K562 (cell line): ENCODE measurements around the gene DCAF8. TPM values are rescaled to one million over a fixed set of nuclear protein-coding genes. Genes with fewer than 3 reads are reported as not detected.

Source experiments
- ATAC-seq: fragments of 200-7000 bp; cut with Tn5 transposase; 3 replicates; pipeline ENCODE4 v1.9.1; 2020; ENCODE audit warnings: moderate library complexity
- BruUV-seq: library from RNA; stranded (reverse); fragments of 400-500 nt; replicated peaks from 2 replicates; lab custom pipeline; 2021; lab: Mats Ljungman, UMichigan
- CTCF ChIA-PET: fragments of 300-600 bp; formaldehyde crosslinking; extraction: SDS; loops from one replicate; lab custom pipeline; 2021; ENCODE audit warnings: low intra/inter-chr PET ratio; lab: Yijun Ruan, JAX
- POLR2A ChIA-PET: fragments of 300-600, 350-650 bp; sonication (Branson Sonifier 250); formaldehyde crosslinking; extraction: SDS; loops from one replicate; lab custom pipeline; 2021; ENCODE audit warnings: antibody characterized with exemption, inconsistent platforms; lab: Yijun Ruan, JAX
- DNase-seq, 4 experiments: peaks; one replicate each; pipeline versions ENCODE4 v3.0.0 to v3.0.0-alpha.2; 2011 to 2018; ENCODE audit warnings: low spot score in 3 of 4, mixed read lengths in 3 of 4; ENCODE audit errors: extremely low read depth in 1 of 4
- FAIRE-seq: peaks from 2 replicates; lab custom pipeline; 2011; peaks lifted over from hg19 to GRCh38; lab: Jason Lieb, UNC
- H2AFZ ChIP-seq: 2 replicates; pipeline ENCODE4 v1.6.0; 2011; ENCODE audit warnings: low read depth, low read length, control low read depth, inconsistent platforms
- H3K27ac ChIP-seq: fragments of 200-600 bp; 3 replicates; pipeline ENCODE4 v1.8.0; 2011; ENCODE audit warnings: low read depth, mild to moderate bottlenecking, control low read depth, inconsistent platforms, low read length, moderate library complexity, mixed read lengths; ENCODE audit errors: extremely low read depth
- H3K27me3 ChIP-seq, 2 experiments: fragments of 300-600 bp in 1 of 2; 2 replicates in 1 of 2; 3 replicates in 1 of 2; pipeline versions ENCODE4 v1.6.0 to v1.8.0; 2011; ENCODE audit warnings: inconsistent platforms in 2 of 2, low read length in 2 of 2, mild to moderate bottlenecking in 1 of 2, mixed read lengths in 1 of 2, moderate library complexity in 1 of 2; ENCODE audit not compliant: control insufficient read depth in 2 of 2, insufficient read depth in 2 of 2
- H3K36me3 ChIP-seq: fragments of 300-600 bp; 3 replicates; pipeline ENCODE4 v1.8.0; 2011; ENCODE audit warnings: mild to moderate bottlenecking, low read length, inconsistent platforms; ENCODE audit not compliant: control insufficient read depth, insufficient read depth
- H3K4me1 ChIP-seq, 2 experiments: fragments of 200-600 bp in 1 of 2; replicated peaks in 1 of 2; 2 replicates in 1 of 2; 3 replicates in 1 of 2; pipeline versions ENCODE4 v1.5.1 to v1.8.0; 2011; ENCODE audit warnings: inconsistent platforms in 2 of 2, low read length in 2 of 2, mild to moderate bottlenecking in 1 of 2, mixed read lengths in 1 of 2, moderate library complexity in 1 of 2; ENCODE audit not compliant: control insufficient read depth in 2 of 2, insufficient read depth in 2 of 2
- H3K4me2 ChIP-seq: 2 replicates; pipeline ENCODE4 v1.6.1; 2011; ENCODE audit warnings: low read length, control low read depth, inconsistent platforms, mixed read lengths; ENCODE audit not compliant: insufficient read depth
- H3K4me3 ChIP-seq: fragments of 200-600 bp; sonication (generic), shearing (Covaris generic); 2 replicates; pipeline ENCODE4 v1.5.1; 2016; ENCODE audit warnings: control low read depth, inconsistent platforms
- H3K79me2 ChIP-seq: fragments of 200-600 bp; 3 replicates; pipeline ENCODE4 v1.8.0; 2011; ENCODE audit warnings: low read length, inconsistent platforms; ENCODE audit not compliant: control insufficient read depth, insufficient read depth
- H3K9ac ChIP-seq, 2 experiments: 2 replicates each; pipeline versions ENCODE4 v1.6.0 to v1.6.1; 2011; ENCODE audit warnings: low read depth in 2 of 2, low read length in 2 of 2, control low read depth in 1 of 2, inconsistent platforms in 1 of 2, mild to moderate bottlenecking in 1 of 2, mixed read lengths in 1 of 2; ENCODE audit not compliant: insufficient read depth in 1 of 2
- H3K9me1 ChIP-seq: one replicate; pipeline ENCODE4 v1.6.0; 2011; ENCODE audit warnings: inconsistent platforms, mild to moderate bottlenecking, low read length, moderate library complexity; ENCODE audit not compliant: control insufficient read depth, insufficient read depth
- H3K9me3 ChIP-seq: replicated peaks from 2 replicates; pipeline ENCODE4 v1.5.1; 2011; ENCODE audit warnings: low read depth, low read length, inconsistent platforms; ENCODE audit not compliant: control insufficient read depth, insufficient read depth
- H4K20me1 ChIP-seq: replicated peaks from 2 replicates; pipeline ENCODE4 v1.6.1; 2011; ENCODE audit warnings: low read length, inconsistent platforms, mixed read lengths; ENCODE audit not compliant: control insufficient read depth, insufficient read depth
- CEBPB ChIP-seq: fragments of 450-650 bp; IDR thresholded peaks from 2 replicates; pipeline ENCODE4 v1.6.1; 2016; ENCODE audit warnings: missing genetic modification characterization, missing compliant biosample characterization
- CHAMP1 ChIP-seq: fragments of 450-650 bp; IDR thresholded peaks from 2 replicates; pipeline ENCODE4 v1.6.1; 2016; ENCODE audit warnings: mild to moderate bottlenecking
- E2F3 ChIP-seq: fragments of 250-450 bp; sonication (Bioruptor Pico); IDR thresholded peaks from 2 replicates; pipeline ENCODE4 v1.4.0; 2020; ENCODE audit warnings: mild to moderate bottlenecking
- FOXM1 ChIP-seq, 2 experiments: fragments of 450-650 bp in 1 of 2; sonication (generic) in 1 of 2; formaldehyde crosslinking in 1 of 2; IDR thresholded peaks; 2 replicates each; pipeline versions ENCODE4 v1.6.1 to v1.9.0; 2017 to 2022; ENCODE audit warnings: low read depth in 2 of 2, mild to moderate bottlenecking in 2 of 2, missing genetic modification reagents in 1 of 2, moderate library complexity in 1 of 2
- GATA2 ChIP-seq: sonication (generic); formaldehyde crosslinking; IDR thresholded peaks from 2 replicates; pipeline ENCODE4 v1.4.0; 2020; ENCODE audit warnings: mild to moderate bottlenecking, missing genetic modification reagents
- MCM7 ChIP-seq, 2 experiments: fragments of 450-650 bp; IDR thresholded peaks; 2 replicates each; pipeline ENCODE4 v1.6.1; 2016 to 2018
- MLLT1 ChIP-seq, 2 experiments: fragments of 450-650 bp; IDR thresholded peaks; 2 replicates each; pipeline ENCODE4 v1.6.1; 2016
- POLR2AphosphoS2 ChIP-seq: IDR thresholded peaks from 2 replicates; pipeline ENCODE4 v1.6.1; 2012; ENCODE audit warnings: low read length, improper control_type of control experiment
- POLR3G ChIP-seq: IDR thresholded peaks from 2 replicates; pipeline ENCODE4 v1.6.1; 2011; ENCODE audit not compliant: insufficient read length, insufficient replicate concordance; ENCODE audit errors: extremely low read depth
- RBBP5 ChIP-seq: fragments of 200-600 bp; sonication (generic); IDR thresholded peaks from 2 replicates; pipeline ENCODE4 v1.6.1; 2012; ENCODE audit warnings: borderline replicate concordance, mild to moderate bottlenecking, low read length, control low read depth, inconsistent platforms; ENCODE audit not compliant: insufficient read depth, poor library complexity, severe bottlenecking
- RBM22 ChIP-seq: fragments of 200-400 bp; formaldehyde crosslinking; IDR thresholded peaks from 2 replicates; pipeline ENCODE4 v1.6.1; 2018; ENCODE audit warnings: low read length, low read depth; ENCODE audit not compliant: poor library complexity, severe bottlenecking
- RFX1 ChIP-seq: fragments of 450-650 bp; IDR thresholded peaks from 2 replicates; pipeline ENCODE4 v1.6.1; 2016; ENCODE audit warnings: mild to moderate bottlenecking, moderate library complexity
- ZBTB17 ChIP-seq: fragments of 450-650 bp; formaldehyde crosslinking; IDR thresholded peaks from 2 replicates; pipeline ENCODE4 v1.4.0; 2020; ENCODE audit warnings: mild to moderate bottlenecking
- ZC3H4 ChIP-seq: sonication (generic); formaldehyde crosslinking; IDR thresholded peaks from 2 replicates; pipeline ENCODE4 v1.9.0; 2021; ENCODE audit warnings: missing genetic modification reagents, borderline replicate concordance
- ZNF586 ChIP-seq: fragments of 450-650 bp; formaldehyde crosslinking; conservative IDR thresholded peaks from 2 replicates; pipeline ENCODE4 v1.4.0; 2020; ENCODE audit warnings: mild to moderate bottlenecking, moderate library complexity
- WGBS: fragments of 100-300 bp; shearing (Covaris generic); methylation state at CpG from one replicate; pipeline ENCODE4 v1.1.6; 2016; ENCODE audit warnings: low coverage, mixed read lengths; ENCODE audit not compliant: insufficient coverage; ENCODE audit errors: missing lambda C conversion rate; 5-methylcytosine and 5-hydroxymethylcytosine counted together
- in situ Hi-C: fragments of 300-500 bp; cut with MboI; formaldehyde crosslinking; loops from 4 replicates; pipeline ENCODE4 v1.15.0; 2018; ENCODE audit warnings: inconsistent platforms, mixed read lengths
- intact Hi-C: fragments of 100-400 bp; cut with micrococcal nuclease; formaldehyde crosslinking; loops from 2 replicates; pipeline ENCODE4 v1.14.2; 2022
- polyA plus RNA-seq, 8 experiments: library from polyadenylated mRNA; depleted of rRNA in 4 of 8; stranded (reverse) in 5 of 8; unstranded in 3 of 8; fragments of >200 nt; fragmentation: Nextera tagmentation in 2 of 8; fragmentation: Illumina TruSeq in 1 of 8; extraction: Ambion mirVana in 2 of 8; extraction: Trizol in 1 of 8; gene quantifications; 2 replicates each; pipeline versions ENCODE4 v1.2.1 to v1.2.3, GENCODE V29; 2011 to 2014; ENCODE audit warnings: inconsistent platforms in 1 of 8, missing spikeins in 1 of 8
- total RNA-seq, 7 experiments: library from RNA; depleted of rRNA in 6 of 7; stranded (reverse); fragments of >200 nt in 6 of 7; fragmentation: Illumina TruSeq in 2 of 7; extraction: Trizol in 2 of 7; gene quantifications; 2 replicates each; pipeline versions ENCODE4 v1.2.1 to v1.2.3, GENCODE V29; 2011 to 2021; ENCODE audit warnings: low replicate concordance in 1 of 7
- TF ChIP-seq, protein P1 (sequence below), 2 experiments: IDR thresholded peaks; 2 replicates each; pipeline ENCODE4 v1.6.1; 2012; ENCODE audit warnings: improper control_type of control experiment in 2 of 2, low read depth in 2 of 2, low read length in 2 of 2, borderline replicate concordance in 1 of 2

Gene DCAF8
- total and polyA plus RNA-seq, 9 of the 15 experiments (the other 6 are each of a cell fraction or from before 2014, with no cell fraction given) = 11.6 to 149 (median 81.3) TPM

DNA sequence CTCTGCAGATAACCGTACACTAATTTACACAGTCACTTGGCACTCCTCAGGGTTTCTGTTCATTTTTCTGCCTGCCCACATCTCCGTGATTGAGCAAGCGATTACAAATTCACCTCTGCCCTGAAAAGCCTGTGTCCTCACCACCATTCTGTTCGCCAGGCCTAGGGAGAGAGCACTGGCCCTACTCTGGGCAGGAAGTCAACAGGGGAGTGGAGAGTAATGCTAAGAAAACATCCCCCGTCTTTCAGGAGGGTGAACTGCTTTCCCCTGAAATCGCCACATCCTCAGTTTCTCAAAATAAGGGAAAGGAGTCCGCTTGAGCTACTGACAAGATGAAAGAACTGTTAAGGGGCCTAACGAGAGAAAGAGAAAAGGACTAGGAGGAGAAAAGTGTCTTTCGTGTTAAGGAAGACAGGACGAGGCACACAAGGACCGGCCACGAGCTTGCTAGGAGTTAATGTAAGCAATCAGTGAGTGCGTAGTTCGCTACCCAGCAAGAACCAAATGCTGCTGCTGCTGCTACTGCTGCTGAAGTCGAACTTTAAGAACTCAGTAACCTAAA, 22.0 kb upstream of the DCAF8 start:
- DNase-seq (peak in 3 of 4 experiments; percentile 26 to 37 (median 26)), FAIRE-seq (peak; percentile 79), ATAC-seq (peak; percentile 53)
- intact Hi-C loops (no loop called here), in situ Hi-C loops (no loop called here)
- H3K4me2 ChIP-seq = peak overlapping the region; percentile 97
- H3K27me3 ChIP-seq = no peaks in the 10 kb centered on the region
- peak overlapping the region; percentile 74 for H3K4me3 ChIP-seq
- ChIA-PET POLR2A (interaction anchor here (0.7 to 2.4 kb wide), 16 partner anchors 8 to 109 kb away, joined by 3 to 19 read pairs (median 4); partner anchors contain the start of gene DCAF8), CTCF (no interaction called here)
- WGBS = 3% methylated on average over 14 of the region's 15 CpGs
- peak overlapping the region; percentile 91 for H2AFZ ChIP-seq
- H3K9me1 ChIP-seq = no peaks in the 10 kb centered on the region
- peak overlapping the region; percentile 86 to 99 for H3K9ac ChIP-seq
- peaks cover 5 to 14% of the 10 kb centered on the region in 2 experiments; a peak in 4 of 5 replicates for H3K4me1 ChIP-seq
- TSS peak; percentile 75 for BruUV-seq
- no peaks in the 10 kb centered on the region for H3K9me3 ChIP-seq
- H3K79me2 ChIP-seq = peaks cover 17% of the 10 kb centered on the region
- peaks cover 48% of the 10 kb centered on the region for H3K36me3 ChIP-seq
- H4K20me1 ChIP-seq = no peaks in the 10 kb centered on the region
- H3K27ac ChIP-seq = peak overlapping the region; percentile 72
- TF ChIP-seq RBM22 (no peak), POLR3G (no peak), RBBP5 (peak; percentile 48), RFX1 (no peak), ZC3H4 (no peak), MCM7 (IDR thresholded peaks at IDR 0.05) (no peak), GATA2 (CRISPR knock-in tag) (peak; percentile 33; the same call in 1 of the 2 replicates), POLR2AphosphoS2 (no peak), E2F3 (no peak), CHAMP1 (no peak), MLLT1 (IDR thresholded peaks at IDR 0.05) (no peak), ZBTB17 (CRISPR knock-in tag) (no peak), FOXM1 (IDR thresholded peaks at IDR 0.05; ENCODE audit: low read depth) (no peak), FOXM1 (CRISPR knock-in tag; IDR thresholded peaks at IDR 0.05; ENCODE audit: low read depth) (0 out of 2 replicates have a peak, but pooled peaks have one; percentile 26), CEBPB (tag) (peak; percentile 24; the same call in 1 of the 2 replicates), ZNF586 (CRISPR knock-in tag) (no peak)
- TF ChIP-seq, protein P1, sequence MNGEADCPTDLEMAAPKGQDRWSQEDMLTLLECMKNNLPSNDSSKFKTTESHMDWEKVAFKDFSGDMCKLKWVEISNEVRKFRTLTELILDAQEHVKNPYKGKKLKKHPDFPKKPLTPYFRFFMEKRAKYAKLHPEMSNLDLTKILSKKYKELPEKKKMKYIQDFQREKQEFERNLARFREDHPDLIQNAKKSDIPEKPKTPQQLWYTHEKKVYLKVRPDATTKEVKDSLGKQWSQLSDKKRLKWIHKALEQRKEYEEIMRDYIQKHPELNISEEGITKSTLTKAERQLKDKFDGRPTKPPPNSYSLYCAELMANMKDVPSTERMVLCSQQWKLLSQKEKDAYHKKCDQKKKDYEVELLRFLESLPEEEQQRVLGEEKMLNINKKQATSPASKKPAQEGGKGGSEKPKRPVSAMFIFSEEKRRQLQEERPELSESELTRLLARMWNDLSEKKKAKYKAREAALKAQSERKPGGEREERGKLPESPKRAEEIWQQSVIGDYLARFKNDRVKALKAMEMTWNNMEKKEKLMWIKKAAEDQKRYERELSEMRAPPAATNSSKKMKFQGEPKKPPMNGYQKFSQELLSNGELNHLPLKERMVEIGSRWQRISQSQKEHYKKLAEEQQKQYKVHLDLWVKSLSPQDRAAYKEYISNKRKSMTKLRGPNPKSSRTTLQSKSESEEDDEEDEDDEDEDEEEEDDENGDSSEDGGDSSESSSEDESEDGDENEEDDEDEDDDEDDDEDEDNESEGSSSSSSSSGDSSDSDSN (IDR thresholded peaks at IDR 0.05; ENCODE audit: borderline replicate concordance in 1 of 2, low read depth in 2 of 2, low read length in 2 of 2) = no peak
